Inferior parietal cortex (tissue), 1 donor: ENCODE measurements around the gene GORASP2.
A peak's percentile ranks its signal among the peaks of the same experiment; 100 is the strongest.

Source experiments
- DNase-seq: peaks from one replicate; pipeline ENCODE4 v3.0.0-alpha.2; 2016; ENCODE audit errors: extremely low spot score

Gene GORASP2

DNA sequence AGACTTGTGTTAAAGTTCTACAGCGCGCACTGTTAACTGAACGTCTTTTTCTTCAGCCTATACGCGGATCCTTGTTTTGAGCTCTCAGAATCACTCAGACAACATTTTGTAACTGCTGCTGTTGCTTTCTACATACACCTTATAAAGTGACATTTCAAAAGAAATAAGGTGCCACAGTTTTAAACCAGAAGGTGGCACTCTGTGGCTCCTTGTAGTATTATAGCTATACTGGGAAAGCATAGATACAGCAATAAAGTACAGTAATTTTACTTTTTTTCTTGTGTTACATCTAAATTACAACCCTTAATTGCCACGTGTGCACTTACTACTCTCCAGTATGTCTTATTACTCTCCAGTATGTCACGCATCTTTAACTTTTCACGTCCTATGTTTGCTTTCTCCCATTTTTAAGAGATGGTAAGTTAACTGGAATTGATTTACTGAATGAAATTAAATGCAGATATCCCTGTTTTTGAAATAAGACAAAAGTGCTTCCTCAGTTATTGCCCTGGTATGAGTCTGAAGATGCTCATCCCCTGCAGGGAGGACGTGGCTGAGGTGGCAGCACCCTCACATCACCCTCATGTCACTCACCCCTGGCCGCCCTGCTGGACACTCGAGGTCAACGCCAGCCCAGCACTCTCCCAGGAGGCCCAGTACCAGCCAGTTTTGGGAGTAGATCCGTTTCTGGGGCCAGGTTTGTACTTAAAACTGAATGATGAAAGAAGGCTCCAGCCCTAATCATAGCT is 37.8 kb downstream of the GORASP2 start:
- peak; percentile 16 for DNase-seq

DNA sequence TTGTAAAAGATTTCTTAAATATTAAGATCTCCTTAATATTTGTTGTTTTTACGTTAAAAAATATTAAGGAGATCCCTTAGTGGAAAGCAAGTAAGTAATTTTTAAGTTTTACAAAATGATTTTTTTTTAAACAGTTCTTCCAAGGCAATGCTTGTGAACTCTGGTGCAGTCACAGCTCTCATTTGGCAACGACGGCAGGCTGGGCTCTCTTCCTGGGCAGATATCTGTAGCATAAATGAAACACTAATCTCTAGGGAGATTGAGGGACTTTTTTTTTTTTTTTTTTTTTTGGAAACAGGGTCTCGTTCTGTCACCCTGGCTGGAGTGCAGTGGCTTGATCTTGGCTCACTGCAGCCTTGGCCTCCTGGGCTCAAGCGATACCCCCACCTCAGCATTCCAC is 38.5 kb downstream of the GORASP2 start:
- DNase-seq, result no peak

DNA sequence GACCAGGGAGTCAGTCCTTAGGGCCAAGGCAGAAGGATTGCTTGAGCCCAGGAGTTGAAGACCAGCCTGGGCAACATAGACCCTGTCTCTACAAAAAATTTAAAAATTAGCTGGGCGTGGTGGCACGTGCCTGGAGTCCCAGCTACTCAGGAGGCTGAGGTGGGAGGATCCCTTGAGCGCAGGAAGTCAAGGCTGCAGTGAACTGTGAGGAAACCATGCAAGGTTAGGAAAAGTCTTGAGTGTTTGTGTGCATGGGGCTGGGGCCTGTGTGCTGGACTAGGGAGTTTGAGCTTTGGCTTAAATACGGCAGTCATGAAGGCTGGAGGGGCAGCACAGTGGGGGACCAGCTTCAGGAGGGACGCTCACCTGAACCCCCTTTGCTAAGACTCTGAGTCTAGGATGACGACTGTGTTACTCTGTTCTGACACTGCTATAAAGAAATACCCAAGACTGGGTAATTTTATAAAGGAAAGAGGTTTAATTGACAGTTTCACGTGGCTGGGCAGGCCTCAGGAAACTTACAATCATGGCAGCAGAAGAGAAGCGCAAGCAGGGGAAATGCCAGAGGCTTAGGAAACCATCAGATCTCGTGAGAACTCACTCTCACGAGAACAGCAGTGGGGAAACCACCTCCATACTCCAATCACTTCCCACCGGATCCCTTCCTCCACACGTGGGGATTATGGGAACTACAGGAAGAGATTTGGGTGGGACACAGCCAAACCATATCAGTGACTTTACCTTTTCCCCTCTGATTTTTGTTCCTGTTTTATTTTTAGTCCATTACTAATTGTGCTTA is 39.4 kb downstream of the GORASP2 start:
- DNase-seq, result no peak

DNA sequence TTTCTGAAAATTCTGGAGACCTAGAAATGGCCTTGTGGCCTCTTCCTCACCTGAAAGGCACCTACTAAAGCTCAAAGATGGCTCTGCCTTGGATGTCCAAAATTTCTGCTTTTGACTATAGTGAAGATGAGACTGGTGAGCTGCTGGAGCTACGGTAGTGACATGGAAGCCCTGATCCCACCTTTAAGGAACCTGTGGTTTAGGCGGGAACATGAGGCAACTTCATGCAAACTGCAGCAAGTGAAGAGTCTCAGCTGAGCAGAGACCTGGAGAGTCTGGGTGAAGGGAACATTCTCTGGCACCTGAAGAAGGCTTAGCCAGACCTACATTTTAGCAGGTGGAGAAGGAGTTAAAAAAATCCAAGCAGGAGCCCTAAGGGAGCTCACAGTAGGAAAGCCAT is 40.0 kb downstream of the GORASP2 start:
- DNase-seq, result no peak

DNA sequence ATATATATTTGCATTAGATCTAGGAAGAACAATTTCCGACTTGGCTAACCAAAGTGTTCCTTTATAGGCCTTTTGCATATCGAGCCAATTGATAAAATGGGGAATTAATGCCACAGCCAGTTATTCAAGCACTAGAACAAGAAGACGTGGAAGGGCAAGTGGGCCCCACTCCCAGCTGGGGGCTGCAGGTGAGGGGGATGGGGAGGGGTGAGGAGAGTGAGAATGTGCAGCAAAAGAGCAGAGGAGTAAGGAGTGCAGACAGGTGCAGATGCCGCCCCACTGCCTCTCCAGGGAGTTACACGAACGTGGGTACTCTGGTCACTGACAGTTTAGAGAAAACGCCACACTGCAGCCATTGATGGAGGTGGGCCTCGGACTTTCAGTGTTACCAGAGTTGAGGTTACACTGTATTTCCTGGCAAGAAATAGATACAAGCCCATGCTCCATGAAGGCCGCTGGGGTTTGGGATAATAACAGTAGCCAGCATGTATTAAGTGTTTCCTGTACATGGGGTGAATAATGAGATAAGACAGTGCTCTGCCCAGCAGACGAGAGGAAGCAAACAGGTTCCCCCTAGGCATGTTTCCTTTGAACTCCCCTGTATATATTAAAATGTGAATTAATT is 40.9 kb downstream of the GORASP2 start:
- DNase-seq, result no peak

DNA sequence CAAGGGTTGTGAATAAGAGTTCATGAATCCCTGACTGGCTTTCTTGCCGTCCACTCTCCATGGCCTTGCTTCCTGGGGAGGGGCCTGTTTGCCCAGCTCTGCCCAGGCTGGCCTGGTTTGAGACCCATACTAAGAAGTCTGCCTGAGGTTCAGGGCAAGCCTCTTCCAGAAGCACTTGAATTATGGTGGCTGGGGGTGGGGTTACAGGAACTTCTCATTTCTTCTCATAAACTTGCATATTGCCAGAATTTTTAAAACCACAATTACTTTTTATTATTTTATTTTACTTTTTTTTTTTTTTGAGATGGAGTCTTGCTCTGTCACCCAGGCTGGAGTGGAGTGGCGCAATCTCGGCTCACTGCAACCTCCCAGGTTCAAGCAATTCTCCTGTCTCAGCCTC is 42.0 kb downstream of the GORASP2 start:
- DNase-seq, result no peak

DNA sequence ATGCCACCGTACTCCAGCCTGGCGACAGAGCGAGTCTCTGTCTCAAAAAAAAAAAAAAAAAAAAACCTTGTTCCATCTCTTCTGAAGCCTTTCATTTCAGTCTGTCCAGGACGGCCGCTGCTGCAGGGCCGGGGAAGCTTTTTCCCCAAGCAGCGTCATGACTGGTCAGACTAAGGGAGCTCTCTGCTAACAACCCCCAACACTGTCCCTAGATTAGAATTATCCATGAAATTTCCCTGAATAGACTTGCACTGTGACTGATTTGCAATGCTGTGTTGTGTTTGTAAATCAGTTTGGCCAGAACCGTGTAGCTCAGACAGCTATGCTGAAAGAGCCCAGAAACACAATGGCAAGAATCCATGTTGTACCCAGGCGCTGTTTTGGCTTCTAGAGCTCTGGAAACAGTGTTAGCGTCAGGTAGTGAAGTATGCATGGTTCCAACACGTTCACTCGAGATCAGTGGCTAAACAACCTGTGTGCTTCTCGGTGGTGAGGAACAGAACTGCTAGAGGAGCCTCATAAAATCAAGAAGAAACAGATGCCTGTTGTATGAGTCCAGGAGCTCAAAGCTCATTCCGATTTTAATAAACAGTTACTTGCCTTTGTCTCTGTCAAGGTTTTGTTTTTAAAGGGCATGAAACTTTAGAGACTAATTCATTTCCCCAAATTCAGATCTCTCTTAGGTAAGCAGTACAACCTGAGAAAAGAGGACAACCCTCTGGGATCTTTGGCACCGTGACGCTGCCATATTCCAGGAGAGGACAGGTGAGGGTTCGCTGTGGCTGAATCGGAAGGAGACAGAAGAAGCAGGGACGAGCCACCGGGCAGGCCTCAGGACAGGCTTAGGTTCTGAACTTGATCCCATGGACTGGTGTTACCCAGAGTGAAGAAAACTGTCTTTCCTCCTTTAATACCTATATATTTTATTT is 43.5 kb downstream of the GORASP2 start:
- DNase-seq, result peak; percentile 13

DNA sequence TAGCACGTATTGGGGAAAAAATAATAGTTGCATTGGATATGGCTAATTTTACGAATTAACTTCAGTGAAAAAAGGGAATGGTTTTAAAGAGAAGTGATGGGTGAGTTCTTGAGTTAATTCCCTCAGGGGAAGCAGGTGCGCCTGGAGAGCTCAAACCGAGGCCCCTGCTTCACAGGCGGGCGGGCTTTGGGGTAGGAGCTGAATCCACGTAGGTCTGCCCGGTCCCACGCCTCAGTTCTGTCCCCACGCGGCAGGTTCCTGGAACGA is 44.1 kb downstream of the GORASP2 start:
- DNase-seq, result no peak

DNA sequence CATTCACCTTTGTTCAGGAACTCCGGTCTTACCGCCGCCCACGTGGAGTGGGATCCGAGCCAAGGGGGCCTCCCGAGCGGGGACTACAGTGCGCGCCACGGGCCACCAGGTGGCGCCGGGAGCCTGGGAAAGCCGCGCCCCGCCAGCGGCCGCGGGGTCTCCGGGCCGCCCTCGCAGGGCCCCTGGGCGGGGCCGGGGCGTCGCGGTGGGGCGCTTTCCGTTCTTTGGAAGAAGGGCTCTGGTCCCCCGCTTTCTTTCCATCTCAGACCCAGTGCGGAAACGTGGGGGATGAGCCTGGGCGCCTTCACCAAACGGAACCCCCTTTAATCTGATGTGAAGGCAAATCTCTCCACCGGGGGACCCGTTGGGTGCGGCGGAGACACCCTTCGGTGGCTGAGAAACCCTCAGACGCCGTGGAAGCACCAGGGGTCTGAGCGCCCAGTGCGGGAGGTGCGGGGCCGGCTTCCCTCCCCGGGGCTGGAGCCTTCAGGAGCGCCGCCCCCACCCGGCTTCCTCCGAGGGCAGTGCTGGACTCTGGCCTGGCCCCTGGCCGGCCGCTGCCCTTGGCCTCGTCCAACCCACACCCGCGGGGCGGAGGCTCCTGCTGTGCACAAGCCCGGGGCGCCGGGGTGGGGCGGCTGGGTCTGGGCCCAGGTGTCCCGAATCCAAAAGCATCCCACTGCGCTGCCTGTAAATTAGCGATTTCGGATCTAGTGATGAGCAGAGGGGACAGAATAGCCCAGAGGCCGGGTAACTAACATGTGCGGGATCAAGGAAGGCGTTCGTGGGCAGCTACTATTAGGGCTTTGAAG is 44.6 kb downstream of the GORASP2 start:
- DNase-seq, result peak; percentile 85

DNA sequence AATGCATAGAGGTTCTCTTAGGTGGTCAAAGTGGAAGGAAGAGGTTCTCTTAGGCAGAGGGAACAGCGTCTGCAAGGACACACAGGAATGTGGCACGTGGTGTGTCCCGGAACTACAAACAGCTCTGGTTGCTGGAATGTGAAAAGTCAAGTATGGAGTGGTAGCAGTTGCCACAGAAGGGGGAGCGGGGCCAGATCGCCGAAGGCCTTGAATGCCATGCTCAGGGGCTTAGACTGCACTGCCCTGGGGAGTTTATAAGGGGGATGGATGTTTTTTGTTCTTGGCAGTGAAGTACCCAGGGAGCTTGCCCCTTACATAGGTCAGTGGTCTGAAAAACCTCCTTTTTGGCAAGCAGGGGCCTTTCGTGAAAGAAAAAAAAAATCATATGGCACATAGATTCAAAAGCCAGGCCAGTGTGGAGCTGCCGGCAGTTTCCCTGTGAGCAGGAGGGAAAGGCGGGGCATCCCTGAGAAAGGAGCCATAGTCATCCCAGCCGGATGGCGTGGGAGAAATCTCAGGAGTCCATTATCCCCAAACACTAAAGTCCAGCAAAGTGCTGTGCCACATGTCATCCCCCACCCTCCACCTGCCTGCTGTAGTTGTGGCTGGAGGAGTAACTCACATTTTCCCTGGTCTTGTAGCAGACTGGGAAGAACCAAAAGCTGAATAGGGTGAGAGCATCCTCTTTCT is 45.4 kb downstream of the GORASP2 start:
- no peak for DNase-seq

DNA sequence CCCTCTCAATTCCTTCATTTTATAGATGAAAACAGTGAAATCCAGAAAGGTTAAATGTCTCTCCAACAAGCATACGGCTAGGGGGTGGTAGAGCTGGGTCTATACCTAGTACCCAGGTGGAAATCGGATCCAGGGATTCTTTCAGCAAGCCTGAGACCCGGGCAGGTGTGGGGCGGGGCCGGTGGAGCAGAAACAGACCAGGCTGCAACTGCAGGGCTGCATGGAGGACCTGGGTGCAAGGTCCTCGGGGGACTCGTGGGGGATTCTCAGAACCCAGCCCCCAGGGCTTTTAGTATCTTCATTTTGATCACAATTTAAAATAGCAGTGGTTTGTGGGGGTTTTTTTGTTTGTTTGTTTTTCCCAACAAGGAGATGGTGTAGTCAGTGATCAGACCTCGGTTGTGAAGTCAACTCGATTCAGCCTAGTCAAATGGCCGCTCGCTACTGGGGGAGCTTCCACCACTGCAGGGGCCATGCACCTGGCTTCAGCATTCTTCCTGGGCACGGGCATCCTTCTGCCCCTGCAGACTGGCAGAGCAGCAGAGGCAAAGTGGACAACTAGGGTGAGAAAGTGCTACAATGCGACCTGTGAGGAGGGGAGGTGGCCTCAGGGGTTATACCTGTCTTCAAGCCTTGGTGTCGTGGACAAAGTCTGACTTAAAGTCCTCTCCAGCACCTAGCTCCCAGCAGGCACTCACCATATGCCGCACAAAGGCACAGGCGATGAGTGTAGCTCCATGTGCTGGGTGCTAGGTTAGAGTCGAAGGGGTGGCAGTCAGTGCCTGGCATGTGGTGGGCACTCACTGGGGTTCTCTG is 46.3 kb downstream of the GORASP2 start:
- DNase-seq, result no peak

DNA sequence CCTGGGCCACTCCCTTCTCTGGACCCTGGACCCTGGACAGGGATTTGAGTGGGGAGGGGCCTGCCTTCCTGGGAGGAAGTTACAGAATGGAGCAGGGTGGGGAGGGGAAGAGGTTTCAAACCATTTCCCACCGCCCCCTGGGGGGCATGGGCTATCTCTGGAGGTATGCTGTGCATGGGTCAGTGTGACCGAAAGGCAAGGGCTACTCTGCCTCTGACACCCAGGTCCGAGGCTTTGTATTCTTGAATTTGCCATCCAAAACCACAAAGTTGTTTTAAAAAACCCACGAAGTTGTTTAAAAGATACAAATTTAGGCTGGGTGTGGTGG is 46.9 kb downstream of the GORASP2 start:
- no peak for DNase-seq

DNA sequence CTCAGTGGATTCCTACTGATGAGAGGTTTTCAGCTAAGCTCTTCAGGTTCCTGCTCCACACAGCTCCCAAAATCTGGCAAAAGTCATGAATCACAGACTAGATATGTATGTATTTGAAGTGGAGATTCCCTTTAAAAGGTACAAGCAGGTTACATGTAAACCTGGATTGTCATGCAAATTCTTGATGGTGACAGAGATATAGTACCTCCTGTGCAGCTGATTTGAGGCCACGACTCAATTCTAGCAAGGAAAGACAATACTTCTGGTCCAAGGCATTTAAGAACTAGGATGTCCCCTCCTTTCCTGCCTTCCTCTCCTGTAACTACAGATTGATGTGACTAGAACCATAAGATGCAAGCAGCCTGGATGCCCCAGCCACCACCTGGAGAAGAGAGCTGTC is 55.0 kb downstream of the GORASP2 start:
- no peak for DNase-seq

DNA sequence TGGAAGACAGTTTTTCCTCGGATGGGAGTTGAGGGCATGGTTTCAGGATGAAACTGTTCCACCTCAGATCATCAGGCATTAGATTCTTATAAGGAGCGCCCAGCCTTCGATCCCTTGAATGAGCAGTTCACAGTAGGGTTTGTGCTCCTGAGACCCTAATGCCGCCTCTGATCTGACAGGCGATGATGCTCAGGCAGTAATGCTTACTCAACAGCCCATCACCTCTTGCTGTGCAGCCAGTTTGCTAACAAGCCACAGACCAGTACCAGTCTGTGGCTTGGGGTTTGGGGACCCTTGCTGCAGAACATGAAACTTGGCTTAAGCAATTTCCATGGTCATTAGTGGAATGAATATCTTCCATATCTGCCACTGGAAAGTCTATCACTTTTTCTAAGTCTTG is 56.4 kb downstream of the GORASP2 start:
- no peak for DNase-seq

DNA sequence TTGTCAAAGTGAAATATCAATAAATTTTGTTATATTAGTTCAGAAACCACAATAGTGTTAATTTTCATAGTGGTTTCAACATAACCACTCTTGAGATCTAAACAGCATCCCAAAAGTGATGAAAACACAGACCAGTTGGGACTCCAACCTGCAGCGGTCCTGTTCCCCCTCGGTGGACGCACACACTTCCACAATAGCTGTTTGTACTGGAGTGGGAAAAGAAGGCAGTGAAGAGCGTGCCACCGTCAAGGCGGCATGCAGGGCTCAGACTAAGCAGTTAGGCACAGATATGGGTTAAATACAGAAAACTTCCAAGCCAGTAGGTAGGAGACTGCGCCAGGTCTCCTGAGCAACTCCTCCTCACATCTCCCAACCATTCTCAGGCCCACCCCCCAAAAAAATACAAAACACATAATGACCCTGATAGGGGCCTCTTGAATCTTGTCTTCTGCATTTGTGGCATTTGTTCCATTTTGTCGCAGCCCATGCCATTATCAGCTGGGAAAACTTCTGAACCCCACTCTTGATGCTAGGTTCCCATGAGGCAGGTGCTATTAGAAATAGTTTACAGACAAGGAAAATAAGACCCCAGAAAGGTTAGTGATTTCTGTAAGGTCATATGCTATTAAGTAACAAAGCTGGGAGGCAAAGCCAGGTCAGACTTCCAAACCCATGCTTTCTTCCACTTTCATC is 57.7 kb downstream of the GORASP2 start:
- no peak for DNase-seq

DNA sequence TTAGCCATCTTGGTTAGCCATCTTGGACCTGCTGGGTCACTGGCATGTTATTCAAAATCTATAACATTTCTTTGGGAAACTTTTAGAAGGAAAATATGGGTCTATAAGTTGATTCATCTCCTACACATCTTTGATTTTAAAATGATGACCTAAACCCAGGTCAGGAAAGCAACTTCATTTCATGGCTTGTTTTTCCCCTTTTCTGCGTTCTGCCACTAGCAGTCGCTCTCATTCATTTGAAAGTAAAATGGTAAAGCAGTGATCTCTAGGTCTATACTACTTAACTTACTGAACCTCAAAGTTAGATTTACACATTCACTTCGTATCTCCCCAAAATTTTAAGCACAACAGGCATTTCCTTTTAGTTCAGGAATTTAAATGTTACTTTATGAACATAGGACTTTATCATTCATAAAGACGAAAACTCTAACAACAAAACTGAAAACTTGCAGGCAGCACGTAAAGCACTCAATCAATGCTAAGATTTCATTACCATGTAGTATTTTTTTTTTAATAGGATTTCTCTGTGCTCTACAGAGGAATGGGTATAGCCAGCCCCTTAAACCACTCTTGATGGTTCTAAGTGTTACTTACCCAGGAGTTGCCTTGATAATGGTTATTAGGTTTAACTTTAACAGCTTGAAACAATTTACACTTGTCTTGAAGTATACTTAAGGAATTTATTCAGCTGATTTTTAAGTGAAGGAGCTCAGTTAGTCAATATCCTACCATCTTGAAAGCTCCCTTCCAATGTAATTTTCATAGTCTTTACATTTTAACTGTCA is 62.5 kb downstream of the GORASP2 start:
- no peak for DNase-seq

DNA sequence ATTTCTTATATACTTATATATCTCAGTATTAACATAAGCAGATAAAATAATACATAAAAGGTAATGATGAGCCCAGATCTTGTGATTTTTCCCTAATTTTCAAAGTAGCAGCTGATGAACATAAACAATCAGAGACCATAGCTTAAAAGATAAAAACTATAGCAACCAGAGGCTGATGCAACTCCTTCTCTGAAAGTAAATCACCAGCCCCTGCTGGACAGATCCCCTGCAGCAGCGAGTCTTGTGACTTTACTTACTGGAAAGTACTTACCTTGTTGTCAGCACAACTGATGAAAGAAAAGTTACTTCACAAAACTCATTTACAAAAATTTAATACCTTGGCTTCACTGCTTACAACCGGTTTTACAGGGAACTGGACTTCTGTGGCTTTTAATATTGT is 67.3 kb downstream of the GORASP2 start:
- DNase-seq, result no peak

DNA sequence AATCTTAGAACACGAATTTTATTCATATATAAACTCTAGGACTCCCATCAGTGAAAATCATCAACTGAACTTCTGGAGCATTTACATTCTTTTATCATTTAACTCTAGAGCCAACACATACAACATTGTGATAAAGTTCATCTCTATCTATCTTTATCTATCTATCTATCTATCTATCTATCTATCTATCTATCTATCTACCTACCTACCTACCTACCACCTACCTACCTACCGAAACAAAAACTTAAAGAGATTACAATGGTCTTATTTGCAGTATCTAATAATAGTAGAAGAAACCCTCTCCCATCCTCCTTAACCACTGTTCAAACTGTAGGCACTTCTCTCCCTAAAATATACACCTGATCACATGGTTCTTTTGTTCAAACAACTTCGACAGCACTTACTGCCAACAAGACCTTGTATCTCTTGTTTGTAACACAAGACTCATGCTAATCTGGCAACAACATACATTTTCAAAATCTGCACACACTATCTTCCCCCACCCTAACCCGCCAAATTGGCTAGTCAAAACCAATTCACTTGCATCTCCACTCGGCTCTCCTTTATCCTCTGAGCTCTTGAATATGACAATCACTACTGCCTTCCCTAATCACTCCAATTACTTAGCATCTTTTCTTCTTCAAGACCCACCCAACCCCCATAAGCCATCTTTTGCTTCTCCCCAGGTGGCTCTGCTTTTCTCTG is 69.0 kb downstream of the GORASP2 start:
- DNase-seq, result no peak
